GM10847 (cell line): ENCODE data around the gene VEGFC.

Experiments
- POLR2A ChIP-seq: IDR thresholded peaks from 2 replicates; pipeline ENCODE4 v1.6.1; 2011; ENCODE audit not compliant: insufficient read length; ENCODE audit errors: extremely low read depth

Gene VEGFC

GRCh38 chr4:176810481-176811249, 17.9 kb upstream of the VEGFC start:
- TF ChIP-seq POLR2A = no peak

GRCh38 chr4:176806778-176807375, 14.2 kb upstream of the VEGFC start:
- no peak for TF ChIP-seq POLR2A

- no peak for TF ChIP-seq POLR2A
Observed at GRCh38 chr4:176805155-176805554, 12.4 kb upstream of the VEGFC start.

GRCh38 chr4:176800891-176801534, 8.3 kb upstream of the VEGFC start:
- TF ChIP-seq POLR2A = no peak

- TF ChIP-seq POLR2A = no peak
Observed at GRCh38 chr4:176799653-176800052, 6.9 kb upstream of the VEGFC start.

- no peak for TF ChIP-seq POLR2A
Observed at GRCh38 chr4:176798540-176798939, 5.8 kb upstream of the VEGFC start.

GRCh38 chr4:176795441-176795840, 2.7 kb upstream of the VEGFC start:
- TF ChIP-seq POLR2A = no peak

GRCh38 chr4:176794651-176795050, 1.9 kb upstream of the VEGFC start:
- no peak for TF ChIP-seq POLR2A

- TF ChIP-seq POLR2A = no peak
Observed at GRCh38 chr4:176794151-176794550, 1.4 kb upstream of the VEGFC start.

GRCh38 chr4:176793060-176793605, 411 bp upstream of the VEGFC start:
- no peak for TF ChIP-seq POLR2A

GRCh38 chr4:176791591-176792325, 964 bp downstream of the VEGFC start:
- TF ChIP-seq POLR2A = no peak

- no peak for TF ChIP-seq POLR2A
Observed at GRCh38 chr4:176790398-176790797, 2.3 kb downstream of the VEGFC start.

GRCh38 chr4:176789955-176790354, 2.8 kb downstream of the VEGFC start:
- TF ChIP-seq POLR2A = no peak

GRCh38 chr4:176788971-176789370, 3.8 kb downstream of the VEGFC start:
- no peak for TF ChIP-seq POLR2A

GRCh38 chr4:176788248-176788647, 4.5 kb downstream of the VEGFC start:
- no peak for TF ChIP-seq POLR2A
